Endometrial microvascular endothelial cells (primary cell): ENCODE measurements around the gene ZFR. TPM values are rescaled to one million over a fixed set of nuclear protein-coding genes. Genes with fewer than 3 reads are reported as not detected.
"Not testable (repeated sequence)": the region's sequence is repeated elsewhere in the genome, so short reads cannot be mapped to it uniquely, and the experiment has no call there.

Source experiments
- in situ Hi-C: cut with HindIII; loops from 2 replicates; pipeline ENCODE4 v1.10.0; 2017; ENCODE audit warnings: low sequenced_read_pairs, low pct_unique_long_range_greater_than_20kb; ENCODE audit errors: inconsistent ontology term
- total RNA-seq: library from RNA; depleted of rRNA; stranded (reverse); fragments of >200 nt; gene quantifications from one replicate; pipeline ENCODE4 v1.2.3, GENCODE V29; 2015; ENCODE audit errors: inconsistent ontology term

ZFR gene
- total RNA-seq, 1 donor from 2014 or later: 50.4 TPM

- in situ Hi-C loops: no loop called here
Observed at GRCh38 chr5:32379421-32379820, 65.1 kb downstream of the ZFR start.

- in situ Hi-C loops: no loop called here
Observed at GRCh38 chr5:32378966-32379365, 65.6 kb downstream of the ZFR start.

DNA sequence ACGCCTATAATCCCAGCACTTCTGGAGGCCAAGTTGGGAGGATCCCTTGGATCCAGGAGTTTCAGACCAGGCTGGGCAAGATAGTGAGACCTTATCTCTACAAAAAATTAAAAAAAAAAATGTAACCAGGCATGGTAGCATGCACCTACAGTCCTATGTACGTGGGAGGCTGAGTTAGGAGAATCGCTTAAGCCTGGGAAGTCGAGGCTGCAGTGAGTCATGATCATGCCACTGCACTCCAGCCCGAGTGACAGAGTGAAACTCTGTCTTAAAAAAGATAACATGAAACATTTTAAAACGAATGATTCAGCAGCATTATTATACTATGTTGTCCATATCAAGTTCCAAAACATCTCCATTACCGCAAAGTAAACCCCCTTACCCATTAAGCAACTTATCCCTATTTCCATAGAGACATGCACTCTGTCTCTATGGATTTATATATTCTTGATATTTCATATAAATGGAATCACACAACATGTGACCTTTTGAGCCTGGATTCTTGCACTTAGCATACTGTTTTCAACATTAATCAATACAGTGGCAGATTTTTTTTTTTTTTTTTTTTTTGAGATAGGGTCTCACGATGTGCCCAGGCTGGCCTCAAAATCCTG, 74.9 kb downstream of the ZFR start:
- in situ Hi-C loops: no loop called here

DNA sequence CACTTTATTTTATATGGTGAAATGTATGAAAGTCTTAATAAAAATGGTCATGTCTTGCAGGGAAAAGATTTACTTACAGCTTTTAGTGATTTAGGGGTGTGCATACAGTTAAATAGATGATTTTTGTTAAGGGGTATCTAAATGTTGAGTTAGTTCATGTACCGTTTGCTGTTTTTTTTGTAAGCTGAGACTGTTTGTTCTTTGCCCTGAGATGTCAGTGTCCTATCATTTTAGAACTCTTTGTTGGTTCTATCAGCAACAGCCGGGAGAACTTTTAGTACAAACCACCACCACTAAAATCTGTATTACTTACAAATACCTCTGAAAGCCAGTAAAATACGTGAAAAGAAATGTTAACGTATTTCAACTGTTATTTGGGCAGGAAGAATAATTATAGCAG, 75.5 kb downstream of the ZFR start:
- in situ Hi-C loops: no loop called here

DNA sequence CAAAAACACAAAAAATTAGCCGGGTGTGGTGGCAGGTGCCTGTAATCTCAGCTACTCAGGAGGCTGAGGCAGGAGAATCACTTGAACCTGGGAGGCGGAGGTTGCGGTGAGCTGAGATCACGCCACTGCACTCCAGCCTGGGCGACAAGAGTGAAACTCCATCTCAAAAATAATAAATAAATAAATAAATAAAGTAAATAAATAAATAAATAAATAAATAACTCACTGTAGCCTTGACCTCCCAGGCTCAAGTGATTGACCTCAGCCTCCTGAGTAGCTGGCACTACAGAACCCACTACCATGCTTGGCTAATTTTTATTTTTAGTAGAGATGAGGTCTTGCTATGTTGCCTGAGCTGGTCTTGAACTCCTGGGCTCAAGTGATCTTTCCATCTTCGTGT, 77.3 kb downstream of the ZFR start:
- in situ Hi-C loops: not testable (repeated sequence)

DNA sequence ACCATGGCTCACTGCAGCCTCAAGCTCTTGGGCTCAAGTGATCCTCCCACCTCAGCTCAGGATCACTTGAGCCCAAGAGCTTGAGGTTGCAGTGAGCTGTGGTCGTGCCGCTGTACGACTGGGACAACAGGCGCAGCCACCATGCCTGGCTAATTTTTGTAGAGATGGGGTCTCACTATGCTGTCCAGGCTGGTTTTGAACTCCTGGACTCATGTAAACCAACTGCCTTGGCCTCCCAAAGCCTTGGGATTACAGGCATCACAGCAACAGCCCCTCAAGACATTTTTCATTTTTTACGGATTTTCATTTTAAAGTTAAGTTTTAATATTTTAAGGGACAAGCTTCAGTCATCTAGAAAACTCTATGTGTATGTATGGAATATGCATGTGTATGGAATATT, 78.9 kb downstream of the ZFR start:
- in situ Hi-C loops: no loop called here

GRCh38 chr5:32363030-32363429, 81.5 kb downstream of the ZFR start:
- in situ Hi-C loops: no loop called here

- in situ Hi-C loops: no loop called here
Observed at GRCh38 chr5:32362527-32362926, 82.0 kb downstream of the ZFR start.

GRCh38 chr5:32360906-32361305, 83.6 kb downstream of the ZFR start:
- in situ Hi-C loops: no loop called here

DNA sequence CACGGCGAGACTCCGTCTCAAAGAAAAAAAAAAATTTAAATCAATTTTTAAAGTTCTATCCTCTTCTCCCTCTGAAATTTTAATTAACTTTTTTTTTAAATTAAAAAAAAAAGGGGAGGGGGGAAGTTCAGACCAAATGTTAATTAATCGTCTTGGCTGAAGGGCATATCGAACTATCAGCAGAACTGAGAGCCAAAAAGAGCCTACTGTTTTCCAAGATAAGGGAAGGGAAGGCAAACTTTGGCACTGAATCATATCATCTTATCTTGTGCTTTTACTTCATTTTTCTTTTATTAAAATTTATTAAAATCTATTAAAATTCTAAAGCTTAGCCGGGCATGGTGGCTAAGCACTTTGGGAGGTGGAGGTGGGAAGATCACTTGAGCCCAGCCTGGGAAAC, 85.9 kb downstream of the ZFR start:
- in situ Hi-C loops: no loop called here

DNA sequence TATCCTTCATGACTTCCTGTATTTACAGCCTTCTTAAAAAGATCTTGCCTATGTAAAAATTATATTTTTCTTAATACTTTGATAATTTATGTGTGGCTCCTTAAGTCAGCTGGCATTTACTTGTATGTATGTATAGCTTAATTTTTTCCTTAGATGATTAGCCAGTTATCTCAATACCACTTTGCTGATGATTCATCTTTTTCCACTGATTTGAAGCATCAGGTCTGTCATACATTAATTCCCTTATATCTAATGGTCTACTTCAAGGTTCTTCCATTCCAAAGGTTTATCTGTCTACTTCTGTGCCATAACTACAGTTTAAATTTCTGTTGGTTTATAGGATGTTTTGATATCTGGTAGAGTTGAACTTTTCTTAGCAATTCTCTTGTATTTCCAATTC, 86.9 kb downstream of the ZFR start:
- in situ Hi-C loops: no loop called here

- in situ Hi-C loops: no loop called here
Observed at GRCh38 chr5:32355686-32356085, 88.9 kb downstream of the ZFR start.

DNA sequence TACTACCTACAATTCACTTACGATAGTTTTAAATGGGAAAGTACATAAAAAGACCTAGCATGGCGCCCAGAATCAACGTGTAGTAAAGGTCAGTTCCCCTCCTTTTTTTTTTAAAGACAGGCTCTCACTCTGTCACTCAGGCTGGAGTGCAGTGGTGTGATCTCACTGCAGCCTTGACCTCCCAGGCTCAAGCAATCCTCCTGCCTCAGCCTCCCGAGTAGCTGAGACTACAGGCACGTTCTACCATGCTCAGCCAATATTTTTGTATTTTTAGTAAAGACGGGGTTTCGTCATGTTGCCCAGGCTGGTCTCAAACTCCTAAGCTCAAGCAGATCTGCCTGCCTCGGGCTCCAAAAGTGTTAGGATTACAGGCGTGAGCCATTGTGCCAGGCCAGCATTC, 91.1 kb downstream of the ZFR start:
- in situ Hi-C loops: no loop called here

DNA sequence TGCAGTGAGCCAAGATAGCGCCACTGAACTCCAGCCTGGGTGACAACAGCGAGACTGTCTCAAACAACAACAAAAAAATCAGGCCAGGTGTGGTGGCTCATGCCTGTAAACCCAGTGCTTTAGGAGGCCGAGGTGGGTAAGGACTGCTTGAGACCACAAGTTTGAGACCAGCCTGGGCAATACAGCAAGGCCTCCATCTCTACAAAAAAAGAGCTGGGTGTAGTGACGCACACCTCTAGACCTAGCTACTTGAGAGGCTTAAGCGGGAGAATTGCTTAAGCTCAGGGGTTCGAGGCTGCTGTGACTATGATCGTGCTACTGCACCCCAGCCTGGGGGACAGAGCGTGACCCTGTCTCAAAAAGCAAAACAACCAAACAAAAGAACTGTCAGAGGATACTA, 91.9 kb downstream of the ZFR start:
- in situ Hi-C loops: no loop called here

DNA sequence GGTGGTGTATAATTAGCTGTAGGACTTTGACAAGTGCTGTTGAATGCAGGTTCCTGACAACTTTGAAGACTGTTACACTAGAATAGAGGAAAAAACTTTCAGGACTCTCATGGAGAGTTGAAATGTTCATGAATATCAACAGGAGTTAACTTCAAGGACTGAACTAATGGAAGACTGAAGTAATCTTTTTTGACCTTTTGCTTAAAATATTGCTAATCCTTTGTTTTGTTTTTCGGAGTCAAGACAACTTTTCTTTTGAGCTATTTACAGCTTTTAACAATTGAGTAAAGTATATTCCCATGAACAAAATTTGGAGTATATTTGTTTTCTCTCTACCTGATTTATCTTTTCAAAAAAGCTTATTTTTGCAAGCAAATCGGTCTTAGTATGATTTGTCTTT, 97.7 kb downstream of the ZFR start:
- in situ Hi-C loops: loop anchor here (25.0 kb wide), 1 partner anchor 110 kb away; no protein-coding TSS in a partner anchor

DNA sequence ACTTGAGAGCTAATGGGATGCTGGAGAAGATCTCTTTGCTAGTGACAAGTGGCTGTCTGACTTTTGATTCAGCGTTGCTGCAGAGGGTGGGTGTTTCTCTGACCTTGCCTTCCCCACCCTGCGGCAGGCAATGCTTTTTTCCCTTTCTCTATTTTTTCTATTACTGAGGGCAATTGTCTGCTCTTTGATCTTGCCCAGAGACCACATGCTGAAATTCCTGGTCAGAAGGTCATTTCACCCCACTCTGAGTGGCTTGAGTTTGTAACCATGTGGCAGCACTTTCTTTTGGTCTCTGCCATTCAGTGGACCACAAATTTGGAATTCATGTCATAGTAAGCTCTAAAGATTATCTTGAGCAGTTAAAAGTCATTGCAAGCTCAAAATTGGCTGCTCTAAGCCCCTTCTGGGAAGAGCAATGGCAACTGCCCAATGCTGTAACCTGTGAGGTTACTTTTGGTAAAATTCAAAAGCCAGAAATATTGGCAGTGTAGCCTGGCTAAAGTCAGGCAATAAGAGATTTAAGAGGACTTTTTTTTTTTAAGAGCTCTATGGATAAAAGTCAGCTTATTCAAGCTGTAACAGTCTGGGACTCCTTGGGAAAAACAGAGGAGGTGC, 101.4 kb downstream of the ZFR start:
- in situ Hi-C loops: loop anchor here (25.0 kb wide), 1 partner anchor 106 kb away; no protein-coding TSS in a partner anchor

- in situ Hi-C loops: loop anchor here (25.0 kb wide), 1 partner anchor 105 kb away; no protein-coding TSS in a partner anchor
Observed at GRCh38 chr5:32342656-32343055, 101.9 kb downstream of the ZFR start.

DNA sequence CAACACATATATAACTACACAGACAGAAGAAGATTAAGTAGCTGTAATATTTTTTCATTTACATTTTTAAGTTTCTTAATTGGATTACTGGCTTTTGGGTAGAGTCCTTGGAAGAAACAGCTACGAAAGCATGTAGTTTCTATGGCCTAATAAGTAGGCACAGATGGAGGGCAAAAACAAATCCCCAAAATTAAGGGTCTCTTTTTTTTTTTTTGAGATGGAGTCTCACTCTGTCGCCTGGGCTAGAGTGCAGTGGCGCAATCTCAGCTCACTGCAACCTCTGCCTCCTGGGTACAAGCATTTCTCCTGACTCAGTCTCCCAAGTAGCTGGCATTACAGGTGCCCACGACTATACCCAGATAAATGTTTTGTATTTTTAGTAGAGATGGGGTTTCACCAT, 104.7 kb downstream of the ZFR start:
- in situ Hi-C loops: loop anchor here (25.0 kb wide), 1 partner anchor 103 kb away; no protein-coding TSS in a partner anchor

DNA sequence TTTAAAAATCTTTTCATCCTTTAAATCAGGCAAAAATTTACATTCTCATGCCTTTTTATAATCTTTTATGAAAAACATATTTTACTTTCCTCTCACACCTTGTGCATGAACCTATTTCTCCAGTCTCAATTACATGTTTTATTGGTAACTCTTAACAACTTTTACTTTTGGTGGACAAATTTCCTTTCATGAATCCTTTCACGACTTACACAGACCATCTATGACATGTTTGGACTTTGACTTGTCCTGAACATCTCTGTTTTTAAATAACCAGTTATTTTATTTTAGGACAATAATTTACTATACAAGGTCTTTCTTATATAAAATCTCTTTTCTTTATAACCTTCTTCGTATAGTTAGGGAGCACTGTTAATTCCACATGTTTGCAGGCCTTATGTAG, 105.3 kb downstream of the ZFR start:
- in situ Hi-C loops: loop anchor here (25.0 kb wide), 1 partner anchor 102 kb away; no protein-coding TSS in a partner anchor

- in situ Hi-C loops: loop anchor here (25.0 kb wide), 1 partner anchor 96 kb away; no protein-coding TSS in a partner anchor
Observed at GRCh38 chr5:32332966-32333365, 111.6 kb downstream of the ZFR start.
